HG02798 (cell line): ENCODE measurements around the gene MAGI2.
A peak's percentile ranks its signal among the peaks of the same experiment; 100 is the strongest.
"Not testable (repeated sequence)": the region's sequence is repeated elsewhere in the genome, so short reads cannot be mapped to it uniquely, and the experiment has no call there.

Experiments
- ATAC-seq: cut with Tn5 transposase; IDR thresholded peaks from one replicate; pipeline ENCODE4 v1.9.1; 2021; ENCODE audit warnings: mild to moderate bottlenecking; ENCODE audit not compliant: unreplicated experiment, poor library complexity

MAGI2 gene

DNA sequence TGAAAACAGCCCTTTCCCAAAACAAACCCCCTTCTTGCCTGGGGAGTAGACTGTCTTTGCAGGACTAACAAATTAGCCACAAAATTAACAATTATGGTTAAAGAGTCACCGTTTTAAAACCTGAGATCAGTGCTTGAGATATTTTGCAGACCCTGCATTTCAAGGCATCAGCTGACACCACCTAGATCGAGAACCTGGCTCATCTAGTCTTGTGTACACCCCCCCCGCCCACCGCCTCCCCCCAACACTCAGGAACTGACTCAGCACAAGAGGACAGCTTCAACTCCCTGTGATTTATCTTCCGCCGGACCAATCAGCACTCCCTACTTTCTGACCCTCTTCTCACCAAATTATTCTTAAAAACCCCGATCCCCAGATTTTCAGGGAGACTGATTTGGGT, 917.8 kb downstream of the MAGI2 start:
- ATAC-seq = no peak

DNA sequence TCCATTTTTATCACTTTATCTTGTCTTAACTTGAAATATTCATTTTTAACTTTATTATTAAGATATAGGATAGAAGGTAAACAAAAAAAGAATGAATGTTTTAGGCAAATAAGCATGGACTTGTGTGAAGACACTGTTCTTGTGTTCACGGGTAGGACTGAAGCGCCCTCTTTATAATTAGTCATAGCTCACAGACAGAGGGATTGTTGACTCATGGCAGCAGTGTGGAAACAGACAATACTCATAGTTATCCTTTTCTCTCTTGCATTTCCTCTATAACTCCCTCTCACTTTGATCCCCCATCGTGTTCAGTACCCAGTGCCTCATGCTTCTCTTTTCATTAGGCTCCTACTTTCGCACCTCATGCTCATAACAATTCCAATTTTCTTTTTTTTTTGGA, 923.1 kb downstream of the MAGI2 start:
- no peak for ATAC-seq

DNA sequence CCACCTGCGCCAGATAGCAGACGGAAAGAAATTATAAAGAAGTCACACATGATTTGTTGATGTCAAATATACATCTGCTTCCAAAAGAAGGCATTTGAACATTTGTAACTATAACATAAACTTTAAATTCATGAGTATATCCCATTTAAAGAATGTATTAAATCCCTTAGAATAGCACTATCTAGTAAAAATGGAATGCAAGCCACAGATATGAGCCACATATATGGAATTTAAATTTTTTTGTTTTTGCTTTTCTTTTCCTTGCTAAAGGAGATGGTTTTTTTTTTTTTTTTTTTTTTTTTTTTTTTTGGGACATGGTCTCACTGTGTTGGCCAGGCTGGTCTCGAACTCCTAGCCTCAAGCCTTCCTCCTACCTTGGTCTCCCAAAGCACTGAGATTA, 924.1 kb downstream of the MAGI2 start:
- no peak for ATAC-seq

DNA sequence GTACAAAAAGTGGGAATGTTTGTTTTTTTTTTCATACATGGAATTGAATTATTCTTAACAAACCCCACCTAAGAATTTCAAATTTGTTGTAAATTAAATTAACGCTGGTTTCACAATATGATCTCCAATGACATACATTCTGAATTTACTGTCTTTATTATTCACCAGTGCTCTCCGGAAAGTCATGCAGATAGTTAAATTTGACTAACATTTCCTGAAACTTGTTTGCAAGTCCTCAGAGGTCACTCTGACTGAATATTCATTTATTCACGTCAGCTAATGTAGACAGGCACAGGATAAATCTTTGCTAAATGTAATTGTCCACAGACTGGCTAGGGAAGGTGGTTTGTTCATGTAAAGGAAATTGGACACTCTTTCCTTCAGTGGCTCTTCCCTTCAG, 924.5 kb downstream of the MAGI2 start:
- no peak for ATAC-seq

DNA sequence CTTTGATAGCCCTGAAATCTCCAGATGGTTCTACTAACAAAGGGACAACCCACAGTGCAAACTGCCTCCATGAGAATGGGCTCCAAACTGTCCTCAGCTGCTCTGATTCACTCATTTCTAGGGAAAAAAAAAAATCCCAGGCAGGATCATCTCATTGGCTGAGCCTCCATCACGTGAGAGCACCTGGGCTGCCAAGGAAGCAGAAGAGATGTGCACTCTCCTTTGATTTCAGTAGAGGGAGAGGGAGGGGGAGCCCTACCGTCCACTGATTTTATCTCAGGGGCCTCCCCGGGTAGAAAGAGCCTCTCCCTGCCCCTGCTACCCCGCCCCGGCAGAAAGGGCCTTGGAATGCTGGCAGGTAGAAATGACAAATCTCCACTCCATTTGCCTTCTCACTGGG, 929.5 kb downstream of the MAGI2 start:
- ATAC-seq = no peak

DNA sequence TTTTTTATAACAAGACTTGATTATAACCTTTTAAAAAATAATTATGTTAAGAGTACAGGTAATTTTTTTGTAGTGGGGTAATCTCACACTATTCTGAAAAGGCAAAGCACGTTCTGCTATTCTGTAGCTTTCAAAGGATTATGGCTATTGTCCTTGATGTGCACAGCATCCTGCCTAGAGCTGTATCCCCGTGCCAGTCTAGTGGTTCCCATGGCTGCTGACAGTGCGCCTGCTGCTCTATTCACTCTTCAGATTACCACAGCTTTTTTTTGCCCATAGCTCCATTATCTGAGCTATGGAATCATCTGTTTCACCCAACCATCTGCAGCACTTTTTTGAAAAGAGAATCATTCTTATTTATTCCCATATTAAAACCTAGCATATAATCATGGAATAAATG, 931.5 kb downstream of the MAGI2 start:
- ATAC-seq = no peak

DNA sequence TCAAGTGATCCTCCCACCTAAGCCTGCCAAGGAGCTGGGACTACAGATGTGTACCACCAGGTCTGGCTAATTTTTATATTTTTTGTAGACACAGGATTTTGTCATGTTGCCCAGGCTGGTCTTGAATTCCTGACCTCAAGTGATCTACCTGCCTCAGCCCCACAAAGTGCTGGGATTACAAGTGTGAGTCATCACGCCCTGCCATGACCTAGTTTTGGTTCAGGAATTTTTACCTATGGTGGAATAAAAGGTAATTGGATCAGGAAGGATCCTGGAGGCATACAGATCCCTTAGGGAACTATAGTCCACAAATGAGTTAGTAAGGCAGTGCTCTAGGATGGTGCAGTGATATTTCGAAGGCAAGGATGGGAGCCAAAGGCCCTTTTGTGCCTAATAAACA, 937.0 kb downstream of the MAGI2 start:
- ATAC-seq = no peak

DNA sequence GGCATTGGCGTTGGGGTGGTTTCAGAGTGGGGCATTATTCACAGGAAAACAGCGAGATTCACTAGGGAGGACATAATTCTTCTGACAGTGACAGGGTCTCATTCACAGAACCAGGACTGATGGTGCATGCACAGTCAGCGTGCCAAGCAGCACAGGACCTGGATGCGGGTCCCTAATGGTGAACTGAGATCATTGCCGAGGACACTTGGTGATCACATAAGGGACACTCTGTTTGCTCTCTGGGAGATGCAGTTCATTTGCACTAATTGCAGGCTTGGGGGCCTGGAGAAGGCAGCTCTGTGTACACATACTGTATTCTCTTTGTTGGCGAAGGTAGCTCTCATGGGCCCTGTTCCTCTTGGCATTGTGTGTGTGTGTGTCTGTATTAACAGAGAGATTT, 938.8 kb downstream of the MAGI2 start:
- ATAC-seq = no peak

DNA sequence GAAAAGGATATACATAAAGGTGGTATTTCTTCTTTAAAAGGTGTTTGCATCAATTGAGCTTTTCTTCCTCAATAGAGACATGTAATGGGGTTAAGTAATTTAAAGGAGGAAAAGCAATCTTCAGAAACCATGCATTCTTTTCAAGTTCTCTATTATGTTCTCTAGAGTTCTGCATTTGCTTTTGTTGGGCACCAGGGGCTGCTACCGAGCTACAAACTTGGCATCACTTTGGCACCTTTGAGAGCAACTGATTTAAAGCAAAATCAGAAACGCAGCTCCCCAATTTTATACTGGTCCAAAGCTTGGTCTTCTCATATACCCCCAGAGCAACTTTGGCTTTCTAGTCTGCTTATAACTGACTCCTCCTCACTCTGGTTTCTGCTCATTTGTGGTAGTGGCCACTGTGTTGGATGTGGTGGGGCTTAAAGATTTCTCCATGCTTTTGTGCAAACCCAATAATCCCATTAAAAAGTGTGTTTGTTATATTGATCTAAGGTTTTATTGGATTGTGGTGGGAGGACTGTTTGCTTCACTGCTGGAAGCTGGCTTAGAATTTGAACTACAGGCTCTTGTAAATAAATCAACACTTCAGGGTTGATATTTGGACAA, 942.8 kb downstream of the MAGI2 start:
- ATAC-seq = peak; percentile 69

DNA sequence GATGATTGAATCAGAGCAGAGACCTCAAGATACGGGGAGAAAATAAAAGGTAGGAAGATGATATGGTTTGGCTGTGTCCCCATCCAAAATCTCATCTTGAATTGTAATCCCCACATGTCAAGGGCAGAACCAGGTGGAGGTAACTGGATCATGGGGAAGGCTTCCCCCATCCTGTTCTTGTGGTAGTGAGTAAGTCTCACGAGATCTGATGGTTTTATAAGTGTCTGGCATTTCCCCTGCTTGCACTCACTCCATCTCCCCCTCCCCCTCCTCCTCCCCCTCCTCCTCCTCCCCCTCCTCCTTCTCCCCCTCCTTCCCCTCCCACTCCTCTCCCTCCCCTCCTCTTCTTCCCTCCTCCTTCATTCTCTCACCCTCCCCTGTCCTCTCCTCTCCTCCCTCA, 950.2 kb downstream of the MAGI2 start:
- not testable (repeated sequence) for ATAC-seq

DNA sequence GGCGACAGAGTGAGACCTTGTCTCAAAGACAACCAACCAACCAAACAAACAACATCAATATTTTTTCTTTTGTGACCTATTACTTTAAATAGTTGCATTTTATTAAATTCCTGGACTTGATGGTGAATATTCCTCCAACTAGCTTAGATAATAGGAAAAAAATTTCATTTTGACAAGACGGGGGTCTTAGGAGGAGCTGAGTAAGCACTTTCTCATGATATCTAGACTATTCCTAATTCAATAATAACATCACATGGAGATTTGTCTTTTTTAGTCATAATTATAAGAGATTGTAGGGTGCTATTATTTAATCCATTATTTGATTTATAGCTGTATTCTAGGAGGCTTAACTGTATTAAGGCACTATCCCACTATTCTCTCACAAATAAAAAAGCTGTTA, 952.4 kb downstream of the MAGI2 start:
- no peak for ATAC-seq

DNA sequence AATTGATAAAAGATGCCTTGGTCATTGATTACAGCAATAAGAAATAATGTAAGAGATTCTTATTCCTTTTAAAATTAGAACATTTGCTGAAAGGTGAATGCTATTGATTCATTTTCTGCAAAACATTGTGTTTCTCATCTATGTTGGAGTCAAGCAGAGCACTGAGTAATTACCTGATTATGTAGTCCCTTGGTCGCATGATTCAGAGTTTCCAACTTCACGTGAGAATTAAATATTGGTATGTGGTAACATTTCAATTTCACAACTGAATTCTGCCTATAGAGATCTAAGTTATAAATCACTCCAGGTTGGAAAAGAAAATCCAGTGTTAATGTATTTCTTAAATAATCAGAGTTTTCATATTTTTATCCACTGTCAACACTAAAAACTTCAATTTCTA, 953.5 kb downstream of the MAGI2 start:
- ATAC-seq = no peak

DNA sequence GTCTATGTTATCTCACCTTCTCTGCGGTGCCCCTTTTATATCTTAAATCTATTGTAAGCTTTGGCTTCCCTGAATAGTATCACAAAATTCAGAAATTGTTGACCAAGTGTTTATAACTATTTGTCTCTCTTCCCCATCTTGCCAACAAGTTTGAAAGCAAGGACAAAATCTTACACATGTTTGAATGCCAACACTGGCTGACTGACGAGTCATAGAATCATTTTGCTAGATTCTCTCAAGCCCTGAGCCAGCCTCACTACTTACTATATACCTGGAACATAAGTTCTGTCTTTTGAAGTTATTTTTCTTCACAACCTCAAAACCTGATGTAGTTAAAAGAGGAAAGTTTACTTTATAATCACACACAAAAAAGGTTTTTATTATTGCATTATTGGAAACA, 954.2 kb downstream of the MAGI2 start:
- no peak for ATAC-seq

DNA sequence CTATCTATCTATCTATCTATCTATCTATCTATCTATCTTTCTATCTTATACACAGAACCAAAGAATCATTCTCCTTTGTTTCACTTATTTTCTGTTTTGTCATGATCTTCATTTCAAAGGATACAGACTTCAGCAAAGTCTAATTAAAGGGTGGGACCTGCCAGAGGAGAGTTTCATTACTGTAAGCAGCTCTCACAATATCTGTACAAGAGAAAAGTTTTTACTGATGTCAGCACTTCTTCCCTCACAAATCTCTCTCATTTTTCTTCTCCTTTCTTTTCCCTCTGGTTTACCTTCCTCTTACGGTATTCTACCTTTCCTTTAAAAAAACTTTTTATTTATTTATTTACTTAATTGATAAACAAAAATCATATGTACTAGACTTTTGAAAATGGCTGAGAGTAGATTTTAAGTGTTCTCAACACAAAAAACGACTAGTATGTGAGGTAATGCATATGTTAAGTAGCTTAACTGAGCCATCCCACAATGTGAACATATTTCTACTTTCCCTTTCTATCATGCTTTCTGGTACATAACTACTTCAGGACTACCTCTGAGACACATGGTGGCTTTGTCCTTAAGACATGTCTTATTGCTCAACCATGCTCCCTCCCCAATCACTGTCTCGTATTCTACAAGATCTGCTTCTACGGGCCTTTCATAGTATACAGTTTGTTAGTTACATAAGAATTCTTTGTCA, 955.6 kb downstream of the MAGI2 start:
- no peak for ATAC-seq

DNA sequence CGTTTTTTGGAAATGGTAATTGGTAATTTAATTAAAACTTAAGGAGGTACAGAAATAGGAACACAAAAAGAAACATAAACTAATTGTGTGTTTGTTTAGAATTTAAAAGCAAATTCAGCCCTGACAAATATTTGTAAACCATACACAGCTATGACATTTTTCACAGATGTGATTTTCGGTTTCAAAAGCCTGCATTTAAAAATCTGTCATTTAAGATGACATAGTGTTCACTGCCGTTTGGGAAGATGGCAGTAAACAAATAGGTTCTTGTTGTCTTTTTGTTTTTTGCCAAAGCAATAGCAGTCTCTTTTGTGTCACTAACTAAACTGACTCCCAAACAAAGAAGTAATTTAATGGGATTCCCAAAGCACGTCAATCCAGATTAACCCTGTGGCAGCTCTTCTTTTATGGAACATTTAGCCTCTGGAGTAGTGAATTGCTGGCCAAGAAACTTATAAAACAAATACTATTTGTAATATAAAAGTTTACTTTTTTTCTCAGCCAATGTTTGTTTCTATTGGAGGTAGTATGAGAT, 957.3 kb downstream of the MAGI2 start:
- ATAC-seq = no peak

DNA sequence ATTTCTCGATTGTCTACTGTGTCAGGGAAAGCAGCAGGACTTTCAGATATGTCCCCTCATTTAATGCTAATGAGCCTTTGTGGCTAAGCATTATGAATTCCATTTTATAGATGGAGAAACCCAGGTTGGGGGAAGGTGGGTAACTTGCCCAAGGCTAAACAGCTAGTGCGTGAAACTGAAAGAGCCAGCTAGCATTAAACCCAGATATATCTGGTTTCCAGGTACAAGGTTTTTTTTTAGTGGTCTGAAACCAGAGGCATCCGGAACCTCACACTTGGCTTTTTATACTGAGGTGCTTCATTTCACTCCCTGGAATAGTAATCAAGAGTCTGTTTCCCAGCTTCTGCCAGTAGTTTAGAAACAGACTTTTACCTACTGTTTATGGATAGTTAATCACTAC, 960.1 kb downstream of the MAGI2 start:
- no peak for ATAC-seq

DNA sequence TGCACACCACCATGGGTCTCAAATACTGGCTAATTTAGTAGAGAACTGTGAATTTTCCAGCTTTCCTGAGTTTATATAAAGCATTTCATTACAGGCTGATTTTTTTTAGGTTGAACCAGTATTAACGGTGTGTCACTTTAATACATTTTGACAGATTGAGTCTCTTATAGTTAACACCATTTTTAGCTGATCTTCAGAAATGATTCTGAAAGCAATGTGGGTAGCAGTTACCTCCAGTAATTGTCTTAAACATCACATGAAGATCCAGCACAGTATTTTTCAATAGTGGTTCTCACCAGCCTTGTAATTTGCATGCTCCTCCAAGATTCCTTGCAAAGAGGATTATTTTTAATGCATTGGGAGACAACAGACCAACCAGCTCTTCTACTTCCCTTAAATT, 961.3 kb downstream of the MAGI2 start:
- ATAC-seq = no peak

DNA sequence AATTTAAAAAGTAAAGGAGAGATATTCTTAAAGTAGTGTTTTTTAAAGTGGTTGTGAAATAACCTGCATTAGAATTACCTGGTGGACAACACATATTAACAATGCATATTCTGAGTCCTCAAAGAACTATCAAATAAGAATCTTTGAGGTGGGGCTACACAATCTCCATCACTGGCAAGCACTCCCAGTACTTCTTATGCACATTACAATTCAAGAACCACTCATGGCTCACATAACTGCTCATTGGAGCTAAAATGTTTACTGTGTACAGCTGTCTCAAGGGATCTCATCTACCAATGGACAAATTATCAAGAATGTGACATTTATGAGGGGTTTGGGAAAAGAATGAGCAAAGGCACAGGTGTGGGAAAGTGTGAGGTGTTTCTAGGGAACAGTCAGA, 962.9 kb downstream of the MAGI2 start:
- no peak for ATAC-seq

DNA sequence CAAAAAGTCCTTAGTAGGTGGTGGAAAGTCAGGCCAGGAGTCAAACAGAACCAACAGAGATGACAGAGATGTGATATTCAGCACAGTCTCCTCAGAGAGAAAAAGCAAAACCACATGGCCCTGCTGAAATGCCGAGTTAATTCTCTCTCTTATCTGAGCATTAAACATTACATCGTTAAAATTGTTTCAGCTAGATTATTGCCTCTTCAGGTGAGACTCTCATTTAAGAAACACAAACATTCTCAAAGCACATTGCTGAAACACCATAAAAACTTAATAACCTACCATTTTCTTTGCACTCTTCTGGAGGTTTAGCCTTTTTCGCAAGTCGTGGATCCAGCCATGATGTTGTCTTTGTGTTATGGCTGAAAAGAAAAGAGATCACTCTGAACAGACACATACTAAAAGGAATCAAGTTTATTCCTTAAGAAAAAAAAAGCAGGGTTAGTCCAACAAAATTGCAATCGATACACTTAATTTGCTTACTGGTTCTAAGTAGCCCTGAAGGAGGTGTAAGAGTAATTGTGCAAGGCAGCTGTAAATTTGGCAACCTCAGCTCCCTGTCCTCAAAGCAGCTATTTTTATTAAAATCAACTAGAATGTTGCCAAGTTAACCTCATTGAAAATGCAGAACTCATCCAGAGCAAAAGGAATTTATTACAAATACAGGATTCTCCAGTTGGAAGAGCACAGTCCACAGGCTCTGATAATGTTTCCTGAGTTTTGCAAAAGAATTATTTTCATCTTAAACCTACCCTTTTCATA, 963.8 kb downstream of the MAGI2 start:
- ATAC-seq = no peak

DNA sequence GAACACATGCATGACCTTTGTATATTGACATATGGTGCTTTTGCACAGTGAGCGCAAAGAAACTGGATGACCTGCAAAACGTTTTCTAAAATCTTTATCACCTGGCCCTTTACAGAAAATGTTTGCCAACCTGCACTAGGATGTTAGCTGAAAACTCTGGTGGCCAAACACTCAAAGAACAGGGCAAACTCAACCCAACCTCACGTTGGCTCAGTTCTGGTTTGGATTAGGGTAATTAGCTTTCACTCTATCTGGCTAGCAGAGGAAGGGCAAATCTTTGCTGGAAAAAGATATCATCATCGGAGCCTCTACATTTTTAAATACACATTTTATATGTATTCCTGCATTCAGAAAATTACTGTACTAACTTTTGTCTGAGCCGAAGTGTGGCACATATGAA, 966.0 kb downstream of the MAGI2 start:
- no peak for ATAC-seq

DNA sequence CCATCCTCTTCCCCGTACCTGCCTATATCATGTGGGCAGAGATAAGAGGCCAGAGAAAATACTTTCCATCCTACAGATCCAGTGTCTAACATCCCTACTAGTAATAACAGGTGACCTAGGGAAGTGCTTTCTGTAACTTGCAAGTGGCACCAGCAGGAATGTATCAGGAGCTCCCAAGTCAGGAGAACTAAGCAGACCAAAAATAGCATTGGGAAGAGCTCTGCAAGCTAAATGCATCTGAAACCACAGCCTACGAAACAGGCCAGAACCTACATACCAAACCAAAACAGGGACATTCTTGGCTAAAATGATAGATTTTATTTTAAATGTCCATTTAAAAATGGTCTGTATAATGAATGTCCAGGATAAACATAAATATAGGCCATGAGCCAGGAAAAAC, 974.1 kb downstream of the MAGI2 start:
- ATAC-seq = no peak
